ENCODE results near the gene SUCLG2. TPM values are rescaled to one million over a fixed set of nuclear protein-coding genes. Genes with fewer than 3 reads are reported as not detected.

Gene SUCLG2
- total RNA-seq, 1 donor from 2014 or later: 20.8 TPM

DNA sequence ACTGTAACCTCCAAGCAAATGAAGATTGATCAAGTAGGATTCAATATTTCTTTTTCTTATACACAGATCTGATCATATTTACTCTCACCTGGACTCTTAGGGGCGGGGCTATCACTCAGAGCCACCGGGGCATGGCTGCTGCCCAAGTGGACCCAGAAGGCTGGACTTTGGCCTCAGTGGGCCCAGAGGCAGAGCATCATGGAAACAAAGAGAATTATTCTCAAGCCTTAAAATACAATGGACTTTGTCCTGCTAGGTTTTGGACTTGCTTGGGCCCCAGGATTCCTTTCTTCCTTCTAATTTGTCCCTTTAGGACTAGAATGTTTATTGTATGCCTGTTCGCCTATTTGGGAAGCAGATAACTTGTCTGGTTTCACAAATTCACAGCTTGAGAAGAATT is 85.1 kb downstream of the SUCLG2 start:
- H3K9me3 ChIP-seq (ENCODE audit: insufficient read depth, low read depth, low read length): no peaks in the 10 kb centered on the region
- TF ChIP-seq, protein P1, sequence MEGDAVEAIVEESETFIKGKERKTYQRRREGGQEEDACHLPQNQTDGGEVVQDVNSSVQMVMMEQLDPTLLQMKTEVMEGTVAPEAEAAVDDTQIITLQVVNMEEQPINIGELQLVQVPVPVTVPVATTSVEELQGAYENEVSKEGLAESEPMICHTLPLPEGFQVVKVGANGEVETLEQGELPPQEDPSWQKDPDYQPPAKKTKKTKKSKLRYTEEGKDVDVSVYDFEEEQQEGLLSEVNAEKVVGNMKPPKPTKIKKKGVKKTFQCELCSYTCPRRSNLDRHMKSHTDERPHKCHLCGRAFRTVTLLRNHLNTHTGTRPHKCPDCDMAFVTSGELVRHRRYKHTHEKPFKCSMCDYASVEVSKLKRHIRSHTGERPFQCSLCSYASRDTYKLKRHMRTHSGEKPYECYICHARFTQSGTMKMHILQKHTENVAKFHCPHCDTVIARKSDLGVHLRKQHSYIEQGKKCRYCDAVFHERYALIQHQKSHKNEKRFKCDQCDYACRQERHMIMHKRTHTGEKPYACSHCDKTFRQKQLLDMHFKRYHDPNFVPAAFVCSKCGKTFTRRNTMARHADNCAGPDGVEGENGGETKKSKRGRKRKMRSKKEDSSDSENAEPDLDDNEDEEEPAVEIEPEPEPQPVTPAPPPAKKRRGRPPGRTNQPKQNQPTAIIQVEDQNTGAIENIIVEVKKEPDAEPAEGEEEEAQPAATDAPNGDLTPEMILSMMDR (IDR thresholded peaks at IDR 0.05; ENCODE audit: insufficient read depth, low read depth, low read length): no peak
- TF ChIP-seq EZH2 (IDR thresholded peaks at IDR 0.05; ENCODE audit: insufficient read depth, low read length): no peak
- Mint-ChIP-seq H3K27ac (ENCODE audit: unreplicated experiment) (no peak overlapping the region), H3K4me3 (ENCODE audit: unreplicated experiment) (no peak overlapping the region), H3K4me1 (ENCODE audit: low read depth, unreplicated experiment) (no peaks in the 10 kb centered on the region), H3K9me3 (ENCODE audit: unreplicated experiment) (no peaks in the 10 kb centered on the region), H3K36me3 (ENCODE audit: low read depth, unreplicated experiment) (peaks cover 9% of the 10 kb centered on the region), H3K27me3 (ENCODE audit: low read depth, unreplicated experiment) (no peaks in the 10 kb centered on the region)
- no peak overlapping the region for H3K4me3 ChIP-seq (ENCODE audit: insufficient read depth, low read depth, low read length)
- H3K4me1 ChIP-seq (ENCODE audit: insufficient read depth, low read length): no peaks in the 10 kb centered on the region
- H3K79me2 ChIP-seq (ENCODE audit: insufficient read depth, low read length): no peaks in the 10 kb centered on the region
- H2AFZ ChIP-seq (ENCODE audit: low read depth, low read length): no peak overlapping the region
- H3K9ac ChIP-seq (ENCODE audit: low read length): no peak overlapping the region
- no peak overlapping the region for H3K4me2 ChIP-seq (ENCODE audit: low read length)
- FAIRE-seq (no peak), DNase-seq (ENCODE audit: low read depth) (no peak)
- H3K27ac ChIP-seq (ENCODE audit: low read depth, low read length): no peak overlapping the region
- no peaks in the 10 kb centered on the region for H3K36me3 ChIP-seq (ENCODE audit: insufficient read depth, low read length)
- H3K27me3 ChIP-seq (ENCODE audit: insufficient read depth, low read length): no peaks in the 10 kb centered on the region
- peaks cover 2% of the 10 kb centered on the region for H4K20me1 ChIP-seq (ENCODE audit: insufficient read depth, low read length)

DNA sequence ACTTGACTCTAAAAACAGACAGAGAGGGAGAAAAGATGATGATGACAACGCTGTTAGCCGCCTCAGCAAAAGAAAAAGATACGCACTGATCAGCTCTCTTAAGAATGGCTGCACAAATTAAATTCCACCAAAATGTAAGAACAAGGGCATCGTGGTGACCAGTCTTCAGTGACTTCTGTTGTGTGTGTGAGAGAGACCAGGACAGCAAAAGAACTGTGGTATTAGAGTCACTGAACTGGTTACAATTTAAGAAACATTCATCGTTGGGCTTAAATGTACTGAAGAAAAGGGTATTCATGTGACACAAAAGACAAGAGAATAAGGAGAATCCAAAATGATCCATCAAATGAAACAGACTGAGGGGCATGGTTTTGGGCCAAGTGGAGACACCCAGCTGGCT is 86.5 kb downstream of the SUCLG2 start:
- no peaks in the 10 kb centered on the region for H3K4me1 Mint-ChIP-seq (ENCODE audit: low read depth, unreplicated experiment)
- FAIRE-seq (no peak), DNase-seq (ENCODE audit: low read depth) (no peak)
- no peak overlapping the region for H3K4me3 Mint-ChIP-seq (ENCODE audit: unreplicated experiment)
- H3K27ac ChIP-seq (ENCODE audit: low read depth, low read length): no peak overlapping the region
- no peaks in the 10 kb centered on the region for H3K79me2 ChIP-seq (ENCODE audit: insufficient read depth, low read length)
- H3K36me3 ChIP-seq (ENCODE audit: insufficient read depth, low read length): no peaks in the 10 kb centered on the region
- no peaks in the 10 kb centered on the region for H3K4me1 ChIP-seq (ENCODE audit: insufficient read depth, low read length)
- H3K9me3 ChIP-seq (ENCODE audit: insufficient read depth, low read depth, low read length): no peaks in the 10 kb centered on the region
- TF ChIP-seq EZH2 (IDR thresholded peaks at IDR 0.05; ENCODE audit: insufficient read depth, low read length): no peak
- TF ChIP-seq, protein P1 (IDR thresholded peaks at IDR 0.05; ENCODE audit: insufficient read depth, low read depth, low read length): no peak
- H3K9ac ChIP-seq (ENCODE audit: low read length): no peak overlapping the region
- no peaks in the 10 kb centered on the region for H4K20me1 ChIP-seq (ENCODE audit: insufficient read depth, low read length)
- H3K27ac Mint-ChIP-seq (ENCODE audit: unreplicated experiment): no peak overlapping the region
- no peak overlapping the region for H3K4me3 ChIP-seq (ENCODE audit: insufficient read depth, low read depth, low read length)
- H3K27me3 Mint-ChIP-seq (ENCODE audit: low read depth, unreplicated experiment): no peaks in the 10 kb centered on the region
- H3K27me3 ChIP-seq (ENCODE audit: insufficient read depth, low read length): no peaks in the 10 kb centered on the region
- H3K9me3 Mint-ChIP-seq (ENCODE audit: unreplicated experiment): no peaks in the 10 kb centered on the region
- H3K4me2 ChIP-seq (ENCODE audit: low read length): no peak overlapping the region
- H3K36me3 Mint-ChIP-seq (ENCODE audit: low read depth, unreplicated experiment): peaks cover 9% of the 10 kb centered on the region
- H2AFZ ChIP-seq (ENCODE audit: low read depth, low read length): no peak overlapping the region

DNA sequence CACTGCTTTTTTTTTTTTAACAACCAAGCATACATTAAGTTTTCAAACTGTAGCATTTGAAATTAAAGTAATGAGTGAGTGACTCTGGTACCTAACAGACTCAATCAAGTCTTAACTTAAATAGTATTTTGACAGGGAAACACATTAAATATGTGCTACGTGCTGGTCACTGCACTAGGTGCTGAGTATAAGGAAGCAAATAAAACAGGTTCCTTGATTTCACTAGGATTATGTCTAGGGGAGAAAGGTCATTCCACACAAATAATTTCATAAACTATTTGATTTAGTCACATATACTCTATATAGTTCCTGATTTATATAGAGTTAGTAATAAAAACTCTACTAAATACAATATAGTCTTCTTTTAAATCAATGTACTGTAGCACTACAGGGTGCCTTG is 89.4 kb downstream of the SUCLG2 start:
- no peaks in the 10 kb centered on the region for H3K27me3 Mint-ChIP-seq (ENCODE audit: low read depth, unreplicated experiment)
- no peak overlapping the region for H3K27ac Mint-ChIP-seq (ENCODE audit: unreplicated experiment)
- no peaks in the 10 kb centered on the region for H3K4me1 Mint-ChIP-seq (ENCODE audit: low read depth, unreplicated experiment)
- no peak for DNase-seq (ENCODE audit: low read depth)
- Histone ChIP-seq H4K20me1 (ENCODE audit: insufficient read depth, low read length) (no peaks in the 10 kb centered on the region), H3K4me3 (ENCODE audit: insufficient read depth, low read depth, low read length) (no peak overlapping the region), H3K4me1 (ENCODE audit: insufficient read depth, low read length) (no peaks in the 10 kb centered on the region), H3K4me2 (ENCODE audit: low read length) (no peak overlapping the region), H3K9ac (ENCODE audit: low read length) (no peak overlapping the region), H3K9me3 (ENCODE audit: insufficient read depth, low read depth, low read length) (no peaks in the 10 kb centered on the region), H3K27ac (ENCODE audit: low read depth, low read length) (no peak overlapping the region), H3K27me3 (ENCODE audit: insufficient read depth, low read length) (no peaks in the 10 kb centered on the region), H2AFZ (ENCODE audit: low read depth, low read length) (no peak overlapping the region), H3K79me2 (ENCODE audit: insufficient read depth, low read length) (peaks cover 4% of the 10 kb centered on the region), H3K36me3 (ENCODE audit: insufficient read depth, low read length) (no peaks in the 10 kb centered on the region)
- no peaks in the 10 kb centered on the region for H3K9me3 Mint-ChIP-seq (ENCODE audit: unreplicated experiment)
- no peaks in the 10 kb centered on the region for H3K36me3 Mint-ChIP-seq (ENCODE audit: low read depth, unreplicated experiment)
- TF ChIP-seq EZH2 (IDR thresholded peaks at IDR 0.05; ENCODE audit: insufficient read depth, low read length): no peak
- TF ChIP-seq, protein P1 (IDR thresholded peaks at IDR 0.05; ENCODE audit: insufficient read depth, low read depth, low read length): no peak
- no peak for FAIRE-seq
- no peak overlapping the region for H3K4me3 Mint-ChIP-seq (ENCODE audit: unreplicated experiment)
